GM12878 (cell line): Measurements from ENCODE around the gene TMPRSS11F. TPM values are rescaled to one million over a fixed set of nuclear protein-coding genes. Genes with fewer than 3 reads are reported as not detected.

Experiments used
- ATF7 ChIP-seq: fragments of 450-650 bp; IDR thresholded peaks from 2 replicates; pipeline ENCODE4 v1.6.1; 2016; ENCODE audit warnings: low read depth, mild to moderate bottlenecking
- ETV6 ChIP-seq, 2 experiments: fragments of 450-650 bp in 1 of 2; IDR thresholded peaks in 1 of 2; conservative IDR thresholded peaks in 1 of 2; 2 replicates each; pipeline ENCODE4 v1.6.1; 2014; ENCODE audit warnings: antibody characterized with exemption in 1 of 2, borderline replicate concordance in 1 of 2, low read depth in 1 of 2, mild to moderate bottlenecking in 1 of 2, moderate library complexity in 1 of 2
- HDAC2 ChIP-seq: fragments of 200-600 bp; sonication (generic); IDR thresholded peaks from 2 replicates; pipeline ENCODE4 v1.6.1; 2017
- PML ChIP-seq: IDR thresholded peaks from 2 replicates; pipeline ENCODE4 v1.6.1; 2012; ENCODE audit warnings: low read length, inconsistent platforms
- POLR2AphosphoS5 ChIP-seq: IDR thresholded peaks from 2 replicates; pipeline ENCODE4 v1.6.1; 2011; ENCODE audit warnings: mild to moderate bottlenecking, low read length, inconsistent platforms
- SREBF1 ChIP-seq: IDR thresholded peaks from 2 replicates; pipeline ENCODE4 v1.6.1; 2012; ENCODE audit warnings: mild to moderate bottlenecking, low read length
- STAT3 ChIP-seq: IDR thresholded peaks from 2 replicates; pipeline ENCODE4 v1.6.1; 2011; ENCODE audit warnings: low read depth, low read length, improper control_type of control experiment
- ZBED1 ChIP-seq: IDR thresholded peaks from 2 replicates; pipeline ENCODE4 v1.6.1; 2016; ENCODE audit warnings: borderline replicate concordance
- ZBTB4 ChIP-seq: fragments of 450-650 bp; formaldehyde crosslinking; IDR thresholded peaks from 2 replicates; pipeline ENCODE4 v1.4.0; 2022; ENCODE audit warnings: mild to moderate bottlenecking, moderate library complexity
- ZNF622 ChIP-seq: fragments of 450-650 bp; IDR thresholded peaks from 2 replicates; pipeline ENCODE4 v1.6.1; 2017; ENCODE audit warnings: mild to moderate bottlenecking, inconsistent platforms
- polyA plus RNA-seq, 11 experiments: library from polyadenylated mRNA; depleted of rRNA in 4 of 11; unstranded in 6 of 11; stranded (reverse) in 5 of 11; fragments of >200 nt; fragmentation: Nextera tagmentation in 4 of 11; fragmentation: Illumina TruSeq in 1 of 11; extraction: Ambion mirVana in 4 of 11; extraction: Trizol in 1 of 11; gene quantifications; 1 replicate in 1 of 11; 2 replicates in 10 of 11; pipeline versions ENCODE4 v1.2.1 to v1.2.3, GENCODE V29; 2011 to 2016; ENCODE audit warnings: inconsistent platforms in 2 of 11, missing spikeins in 2 of 11, low read depth in 1 of 11
- total RNA-seq, 4 experiments: library from RNA; depleted of rRNA in 3 of 4; stranded (reverse); fragments of >200 nt in 3 of 4; fragmentation: Illumina TruSeq in 1 of 4; extraction: Trizol in 1 of 4; gene quantifications; 2 replicates each; pipeline versions ENCODE4 v1.2.1 to v1.2.3, GENCODE V29; 2013 to 2021
- TF ChIP-seq, protein P1 (sequence below): fragments of 450-650 bp; IDR thresholded peaks from 2 replicates; pipeline ENCODE4 v1.6.1; 2018; ENCODE audit warnings: mild to moderate bottlenecking, low read depth, moderate library complexity; ENCODE audit not compliant: partially characterized antibody
- TF ChIP-seq, protein P2 (sequence below): fragments of 450-650 bp; IDR thresholded peaks from 2 replicates; pipeline ENCODE4 v1.6.1; 2014; ENCODE audit warnings: mild to moderate bottlenecking

TMPRSS11F gene
- total and polyA plus RNA-seq, 10 of the 15 experiments (the other 5 are each of a cell fraction or from before 2014, with no cell fraction given): not detected

DNA sequence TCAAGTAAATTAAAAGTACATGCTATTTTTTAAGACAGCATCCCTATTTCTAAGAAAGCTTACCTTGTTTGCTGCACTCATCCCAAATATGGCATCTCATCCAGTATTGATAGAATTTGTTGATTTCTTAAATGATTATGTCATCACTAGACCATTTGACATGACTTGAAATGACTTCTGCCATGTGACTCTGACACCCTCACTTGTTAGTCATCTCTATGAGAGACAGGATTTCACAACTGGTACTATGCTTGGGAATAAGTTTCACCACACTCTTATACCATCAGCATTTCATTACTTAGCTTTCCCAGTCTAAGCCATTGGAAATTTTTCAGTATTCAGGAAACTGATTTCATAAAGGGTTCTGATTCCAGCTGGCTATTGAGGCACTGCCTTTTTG is 55.3 kb downstream of the TMPRSS11F start (continued):
- TF ChIP-seq STAT3: no peak
- TF ChIP-seq PML: no peak
- no peak for TF ChIP-seq HDAC2
- no peak for TF ChIP-seq SREBF1
- TF ChIP-seq ATF7: no peak
- TF ChIP-seq POLR2AphosphoS5: no peak
- TF ChIP-seq ETV6 (conservative IDR thresholded peaks at IDR 0.05 in 1 of 2, IDR thresholded peaks at IDR 0.05 in 1 of 2; ENCODE audit: borderline replicate concordance in 1 of 2, low read depth in 1 of 2): no peak
- no peak for TF ChIP-seq ZBED1
- TF ChIP-seq, protein P1, sequence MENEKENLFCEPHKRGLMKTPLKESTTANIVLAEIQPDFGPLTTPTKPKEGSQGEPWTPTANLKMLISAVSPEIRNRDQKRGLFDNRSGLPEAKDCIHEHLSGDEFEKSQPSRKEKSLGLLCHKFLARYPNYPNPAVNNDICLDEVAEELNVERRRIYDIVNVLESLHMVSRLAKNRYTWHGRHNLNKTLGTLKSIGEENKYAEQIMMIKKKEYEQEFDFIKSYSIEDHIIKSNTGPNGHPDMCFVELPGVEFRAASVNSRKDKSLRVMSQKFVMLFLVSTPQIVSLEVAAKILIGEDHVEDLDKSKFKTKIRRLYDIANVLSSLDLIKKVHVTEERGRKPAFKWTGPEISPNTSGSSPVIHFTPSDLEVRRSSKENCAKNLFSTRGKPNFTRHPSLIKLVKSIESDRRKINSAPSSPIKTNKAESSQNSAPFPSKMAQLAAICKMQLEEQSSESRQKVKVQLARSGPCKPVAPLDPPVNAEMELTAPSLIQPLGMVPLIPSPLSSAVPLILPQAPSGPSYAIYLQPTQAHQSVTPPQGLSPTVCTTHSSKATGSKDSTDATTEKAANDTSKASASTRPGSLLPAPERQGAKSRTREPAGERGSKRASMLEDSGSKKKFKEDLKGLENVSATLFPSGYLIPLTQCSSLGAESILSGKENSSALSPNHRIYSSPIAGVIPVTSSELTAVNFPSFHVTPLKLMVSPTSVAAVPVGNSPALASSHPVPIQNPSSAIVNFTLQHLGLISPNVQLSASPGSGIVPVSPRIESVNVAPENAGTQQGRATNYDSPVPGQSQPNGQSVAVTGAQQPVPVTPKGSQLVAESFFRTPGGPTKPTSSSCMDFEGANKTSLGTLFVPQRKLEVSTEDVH: no peak
- TF ChIP-seq, protein P2, sequence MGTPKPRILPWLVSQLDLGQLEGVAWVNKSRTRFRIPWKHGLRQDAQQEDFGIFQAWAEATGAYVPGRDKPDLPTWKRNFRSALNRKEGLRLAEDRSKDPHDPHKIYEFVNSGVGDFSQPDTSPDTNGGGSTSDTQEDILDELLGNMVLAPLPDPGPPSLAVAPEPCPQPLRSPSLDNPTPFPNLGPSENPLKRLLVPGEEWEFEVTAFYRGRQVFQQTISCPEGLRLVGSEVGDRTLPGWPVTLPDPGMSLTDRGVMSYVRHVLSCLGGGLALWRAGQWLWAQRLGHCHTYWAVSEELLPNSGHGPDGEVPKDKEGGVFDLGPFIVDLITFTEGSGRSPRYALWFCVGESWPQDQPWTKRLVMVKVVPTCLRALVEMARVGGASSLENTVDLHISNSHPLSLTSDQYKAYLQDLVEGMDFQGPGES: no peak
- TF ChIP-seq ZNF622: no peak
- no peak for TF ChIP-seq ZBTB4 (CRISPR knock-in tag)
